ENCODE measurements around the gene TNNT1.
"Not testable (repeated sequence)": the region's sequence is repeated elsewhere in the genome, so short reads cannot be mapped to it uniquely, and the experiment has no call there.

Gene TNNT1

GRCh38 chr19:55136399-55137102 lies 12.5 kb downstream of the TNNT1 start:
- DNase-seq, result no peak

GRCh38 chr19:55134736-55135135 lies 14.3 kb downstream of the TNNT1 start:
- no peak for DNase-seq

- DNase-seq, result peak; percentile 31 to 86
Observed at GRCh38 chr19:55133639-55134444, 15.2 kb downstream of the TNNT1 start.

DNA sequence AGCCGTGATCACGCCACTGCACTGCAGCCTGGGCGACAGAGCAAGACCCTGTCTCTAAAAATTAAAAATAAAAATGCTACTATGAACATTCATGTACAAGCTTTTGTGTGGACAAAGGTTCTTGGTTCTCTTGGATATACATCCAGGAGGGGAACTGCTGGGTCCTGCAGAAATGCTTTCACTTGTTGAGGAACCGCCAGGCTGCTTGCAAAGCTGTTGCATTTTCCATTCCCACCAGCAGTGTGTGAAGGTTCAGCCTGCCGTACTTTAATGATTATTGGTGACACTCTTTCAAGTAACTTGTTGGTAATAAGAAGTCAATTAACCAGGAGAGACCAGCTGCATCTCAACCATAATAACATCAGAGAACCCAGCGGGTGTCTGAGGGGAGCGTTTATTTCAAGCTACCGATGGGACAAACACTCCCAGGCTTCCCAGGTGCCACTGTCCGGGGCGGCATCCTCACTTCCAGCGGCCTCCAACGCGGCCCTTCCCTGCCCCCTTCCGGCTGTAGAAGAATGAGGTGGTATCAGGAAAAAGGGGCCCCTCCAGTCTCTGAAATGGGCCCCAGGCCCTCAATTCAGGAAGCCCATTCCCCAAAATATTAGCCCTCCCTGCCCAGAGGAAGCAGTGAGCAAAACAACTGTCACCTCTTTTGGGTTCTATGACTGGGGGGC lies 16.4 kb downstream of the TNNT1 start:
- DNase-seq, result peak in 1 of 2 experiments; percentile 32

- DNase-seq, result no peak
Observed at GRCh38 chr19:55131421-55131820, 17.6 kb downstream of the TNNT1 start.

- no peak for DNase-seq
Observed at GRCh38 chr19:55119053-55119452, 30.0 kb downstream of the TNNT1 start.

GRCh38 chr19:55118401-55118991 lies 30.5 kb downstream of the TNNT1 start:
- DNase-seq, result no peak

DNA sequence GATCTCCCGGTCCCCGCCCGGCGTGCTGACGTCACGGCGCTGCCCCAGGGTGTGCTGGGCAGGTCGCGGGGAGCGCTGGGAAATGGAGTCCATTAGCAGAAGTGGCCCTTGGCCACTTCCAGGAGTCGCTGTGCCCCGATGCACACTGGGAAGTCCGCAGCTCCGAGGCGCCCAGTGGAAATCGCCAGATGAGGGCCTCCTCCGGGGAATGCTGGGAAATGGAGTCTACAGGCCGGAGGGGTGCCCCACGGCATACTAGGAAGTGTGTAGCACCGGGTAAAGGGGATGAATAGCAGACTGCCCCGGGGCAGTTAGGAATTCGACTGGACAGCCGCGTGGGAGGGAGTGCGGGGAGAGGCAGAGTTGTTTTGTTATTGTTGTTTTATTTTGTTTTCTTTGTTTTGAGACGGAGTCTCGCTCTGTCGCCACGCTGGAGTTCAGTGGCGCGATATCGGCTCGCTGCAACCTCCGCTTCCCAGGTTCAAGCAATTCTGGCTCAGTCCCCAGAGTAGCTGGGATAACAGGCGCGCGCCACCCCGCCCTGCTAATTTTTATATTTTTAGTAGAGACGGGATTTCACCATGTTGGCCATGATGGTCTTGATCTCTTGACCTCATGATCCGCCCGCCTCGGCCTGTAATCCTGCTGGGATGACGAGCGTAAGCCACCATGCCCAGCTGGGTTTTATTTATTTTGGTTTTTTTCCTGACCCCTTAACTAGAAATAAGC lies 31.2 kb downstream of the TNNT1 start:
- peak; percentile 98 to 99 for DNase-seq

- DNase-seq, result no peak
Observed at GRCh38 chr19:55116859-55117662, 31.9 kb downstream of the TNNT1 start, which contains the start of gene PPP1R12C. PPP1R12C (minus strand) TSS chr19:55117637; CDS start chr19:55117543, 94 bp downstream.

DNA sequence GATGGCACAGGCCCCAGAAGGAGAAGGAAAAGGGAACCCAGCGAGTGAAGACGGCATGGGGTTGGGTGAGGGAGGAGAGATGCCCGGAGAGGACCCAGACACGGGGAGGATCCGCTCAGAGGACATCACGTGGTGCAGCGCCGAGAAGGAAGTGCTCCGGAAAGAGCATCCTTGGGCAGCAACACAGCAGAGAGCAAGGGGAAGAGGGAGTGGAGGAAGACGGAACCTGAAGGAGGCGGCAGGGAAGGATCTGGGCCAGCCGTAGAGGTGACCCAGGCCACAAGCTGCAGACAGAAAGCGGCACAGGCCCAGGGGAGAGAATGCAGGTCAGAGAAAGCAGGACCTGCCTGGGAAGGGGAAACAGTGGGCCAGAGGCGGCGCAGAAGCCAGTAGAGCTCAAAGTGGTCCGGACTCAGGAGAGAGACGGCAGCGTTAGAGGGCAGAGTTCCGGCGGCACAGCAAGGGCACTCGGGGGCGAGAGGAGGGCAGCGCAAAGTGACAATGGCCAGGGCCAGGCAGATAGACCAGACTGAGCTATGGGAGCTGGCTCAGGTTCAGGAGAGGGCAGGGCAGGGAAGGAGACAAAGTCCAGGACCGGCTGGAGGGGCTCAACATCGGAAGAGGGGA lies 32.7 kb downstream of the TNNT1 start:
- DNase-seq, result peak in 1 of 2 experiments; percentile 25

DNA sequence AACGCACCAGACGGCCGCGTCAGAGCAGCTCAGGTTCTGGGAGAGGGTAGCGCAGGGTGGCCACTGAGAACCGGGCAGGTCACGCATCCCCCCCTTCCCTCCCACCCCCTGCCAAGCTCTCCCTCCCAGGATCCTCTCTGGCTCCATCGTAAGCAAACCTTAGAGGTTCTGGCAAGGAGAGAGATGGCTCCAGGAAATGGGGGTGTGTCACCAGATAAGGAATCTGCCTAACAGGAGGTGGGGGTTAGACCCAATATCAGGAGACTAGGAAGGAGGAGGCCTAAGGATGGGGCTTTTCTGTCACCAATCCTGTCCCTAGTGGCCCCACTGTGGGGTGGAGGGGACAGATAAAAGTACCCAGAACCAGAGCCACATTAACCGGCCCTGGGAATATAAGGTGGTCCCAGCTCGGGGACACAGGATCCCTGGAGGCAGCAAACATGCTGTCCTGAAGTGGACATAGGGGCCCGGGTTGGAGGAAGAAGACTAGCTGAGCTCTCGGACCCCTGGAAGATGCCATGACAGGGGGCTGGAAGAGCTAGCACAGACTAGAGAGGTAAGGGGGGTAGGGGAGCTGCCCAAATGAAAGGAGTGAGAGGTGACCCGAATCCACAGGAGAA lies 33.5 kb downstream of the TNNT1 start:
- DNase-seq, result no peak

DNA sequence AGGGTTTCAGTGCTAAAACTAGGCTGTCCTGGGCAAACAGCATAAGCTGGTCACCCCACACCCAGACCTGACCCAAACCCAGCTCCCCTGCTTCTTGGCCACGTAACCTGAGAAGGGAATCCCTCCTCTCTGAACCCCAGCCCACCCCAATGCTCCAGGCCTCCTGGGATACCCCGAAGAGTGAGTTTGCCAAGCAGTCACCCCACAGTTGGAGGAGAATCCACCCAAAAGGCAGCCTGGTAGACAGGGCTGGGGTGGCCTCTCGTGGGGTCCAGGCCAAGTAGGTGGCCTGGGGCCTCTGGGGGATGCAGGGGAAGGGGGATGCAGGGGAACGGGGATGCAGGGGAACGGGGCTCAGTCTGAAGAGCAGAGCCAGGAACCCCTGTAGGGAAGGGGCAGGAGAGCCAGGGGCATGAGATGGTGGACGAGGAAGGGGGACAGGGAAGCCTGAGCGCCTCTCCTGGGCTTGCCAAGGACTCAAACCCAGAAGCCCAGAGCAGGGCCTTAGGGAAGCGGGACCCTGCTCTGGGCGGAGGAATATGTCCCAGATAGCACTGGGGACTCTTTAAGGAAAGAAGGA lies 34.4 kb downstream of the TNNT1 start:
- no peak for DNase-seq

- DNase-seq, result peak in 1 of 2 experiments; percentile 50
Observed at GRCh38 chr19:55113570-55114039, 35.4 kb downstream of the TNNT1 start.

- no peak for DNase-seq
Observed at GRCh38 chr19:55112777-55113569, 36.0 kb downstream of the TNNT1 start.

DNA sequence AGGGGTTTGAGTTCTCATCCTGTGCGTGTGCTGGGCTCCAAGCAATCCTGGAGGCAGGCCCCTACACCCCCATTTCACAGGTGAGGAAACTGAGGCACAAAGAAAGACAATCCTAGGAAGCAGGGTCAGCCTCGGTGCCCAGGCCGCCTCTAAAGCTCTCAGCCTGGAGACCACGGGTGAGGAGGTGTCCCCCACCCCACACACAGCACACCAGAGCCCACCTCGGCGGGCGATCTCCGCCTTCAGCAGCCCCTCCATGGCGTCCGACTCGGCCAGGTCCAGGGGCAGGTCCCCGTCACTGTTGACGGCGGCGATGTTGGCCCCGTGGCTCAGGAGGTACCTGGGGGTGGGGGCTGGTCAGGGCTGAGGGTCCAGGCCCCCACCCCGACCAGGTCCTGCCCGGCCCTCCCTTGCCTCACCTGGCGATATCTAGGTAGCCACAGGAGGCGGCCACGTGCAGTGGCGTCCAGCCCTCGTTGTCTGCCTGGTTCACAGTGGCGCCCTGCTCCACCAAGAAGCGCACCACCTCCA lies 36.7 kb downstream of the TNNT1 start:
- no peak for DNase-seq

DNA sequence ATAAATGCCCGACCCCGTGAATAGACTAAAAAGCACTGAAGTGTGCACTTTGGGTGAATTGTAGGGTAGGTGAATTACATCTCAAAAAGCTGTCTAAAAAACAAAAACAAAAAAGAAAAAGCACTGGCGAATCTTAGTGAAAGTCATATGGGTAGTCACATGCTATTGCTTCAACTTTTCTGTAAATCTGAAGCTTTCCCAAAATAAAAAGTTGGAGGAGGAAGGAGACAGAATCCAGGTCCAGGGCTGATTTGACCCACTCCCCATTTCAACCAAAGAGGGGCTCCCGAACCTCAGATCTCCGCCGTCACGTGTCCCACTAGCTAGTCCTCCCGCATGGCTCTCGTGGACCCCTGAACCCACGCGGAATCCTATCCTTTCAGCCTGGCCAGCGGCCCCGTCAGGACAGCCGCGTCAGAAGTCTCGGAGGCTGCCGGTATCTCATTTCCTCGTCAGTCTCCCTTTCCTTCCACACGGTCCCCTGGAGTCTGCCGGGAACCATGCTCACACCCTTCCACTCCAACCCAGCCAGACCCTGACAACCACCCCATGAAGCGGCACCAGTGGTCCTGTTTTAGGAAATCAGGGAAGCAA lies 37.7 kb downstream of the TNNT1 start:
- DNase-seq, result no peak

- no peak for DNase-seq
Observed at GRCh38 chr19:55109527-55110291, 39.3 kb downstream of the TNNT1 start.

DNA sequence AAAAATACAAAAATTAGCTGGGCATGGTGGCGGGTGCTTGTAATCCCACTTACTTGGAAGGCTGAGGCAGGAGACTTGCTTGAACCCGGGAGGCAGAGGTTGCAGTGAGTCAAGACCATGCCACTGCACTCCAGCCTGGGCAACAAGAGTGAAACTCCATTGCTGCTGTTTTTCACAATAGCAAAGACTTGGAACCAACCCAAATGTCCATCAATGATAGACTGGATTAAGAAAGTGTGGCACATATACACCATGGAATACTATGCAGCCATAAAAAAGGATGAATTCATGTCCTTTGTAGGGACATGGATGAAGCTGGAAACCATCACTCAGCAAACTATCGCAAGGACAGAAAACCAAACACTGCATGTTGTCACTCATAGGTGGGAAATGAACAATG lies 41.8 kb downstream of the TNNT1 start:
- DNase-seq, result not testable (repeated sequence)
